ENCODE data around the gene IST1. TPM values are rescaled to one million over a fixed set of nuclear protein-coding genes. Genes with fewer than 3 reads are reported as not detected.
A peak's percentile ranks its signal among the peaks of the same experiment; 100 is the strongest.

The IST1 gene
- total RNA-seq, 1 donor from 2014 or later = 184 TPM

GRCh38 chr16:71923941-71924690 is 28.8 kb downstream of the IST1 start:
- no peaks in the 10 kb centered on the region for H3K9me3 ChIP-seq
- ATAC-seq = no peak
- H3K27me3 ChIP-seq = no peaks in the 10 kb centered on the region
- H3K36me3 ChIP-seq = peaks cover 98% of the 10 kb centered on the region
- H3K27ac ChIP-seq = no peak overlapping the region
- TF ChIP-seq CTCF (IDR thresholded peaks at IDR 0.05) = no peak
- peaks cover 22% of the 10 kb centered on the region for H3K4me1 ChIP-seq
- H3K4me3 ChIP-seq = no peak overlapping the region
- no peak for DNase-seq
- intact Hi-C loops (cut with DNase I) = no loop called here

GRCh38 chr16:71924710-71925109 is 29.4 kb downstream of the IST1 start:
- intact Hi-C loops (cut with DNase I) = no loop called here
- no peak for DNase-seq
- H3K4me3 ChIP-seq = no peak overlapping the region
- no peaks in the 10 kb centered on the region for H3K9me3 ChIP-seq
- ATAC-seq = no peak
- peaks cover 28% of the 10 kb centered on the region for H3K4me1 ChIP-seq
- H3K36me3 ChIP-seq = peaks cover 98% of the 10 kb centered on the region
- no peak for TF ChIP-seq CTCF (IDR thresholded peaks at IDR 0.05)
- H3K27ac ChIP-seq = no peak overlapping the region
- no peaks in the 10 kb centered on the region for H3K27me3 ChIP-seq

GRCh38 chr16:71927383-71927782 is 32.1 kb downstream of the IST1 start:
- Histone ChIP-seq H3K4me1 (peaks cover 31% of the 10 kb centered on the region), H3K36me3 (peaks cover 96% of the 10 kb centered on the region), H3K27ac (peak overlapping the region; percentile 25), H3K9me3 (no peaks in the 10 kb centered on the region), H3K4me3 (no peak overlapping the region), H3K27me3 (no peaks in the 10 kb centered on the region)
- TF ChIP-seq CTCF (IDR thresholded peaks at IDR 0.05) = no peak
- ATAC-seq = peak; percentile 39
- intact Hi-C loops (cut with DNase I) = no loop called here
- no peak for DNase-seq

- intact Hi-C loops (cut with DNase I) = no loop called here
- Histone ChIP-seq H3K4me3 (no peak overlapping the region), H3K9me3 (no peaks in the 10 kb centered on the region), H3K36me3 (peaks cover 96% of the 10 kb centered on the region), H3K27me3 (no peaks in the 10 kb centered on the region), H3K4me1 (peaks cover 31% of the 10 kb centered on the region), H3K27ac (peak overlapping the region; percentile 32)
- no peak for TF ChIP-seq CTCF (IDR thresholded peaks at IDR 0.05)
- ATAC-seq (peak; percentile 24), DNase-seq (no peak)
Observed at GRCh38 chr16:71927787-71928186, 32.5 kb downstream of the IST1 start.

- no peak for TF ChIP-seq CTCF (IDR thresholded peaks at IDR 0.05)
- Histone ChIP-seq H3K27ac (no peak overlapping the region), H3K9me3 (no peaks in the 10 kb centered on the region), H3K4me1 (peaks cover 31% of the 10 kb centered on the region), H3K36me3 (peaks cover 95% of the 10 kb centered on the region), H3K27me3 (no peaks in the 10 kb centered on the region), H3K4me3 (no peak overlapping the region)
- intact Hi-C loops (cut with DNase I) = no loop called here
- DNase-seq = no peak
- ATAC-seq = no peak
Observed at GRCh38 chr16:71929048-71929447, 33.7 kb downstream of the IST1 start.

Measured in upper lobe of right lung (tissue), 1 donor.